GM12878 (cell line): ENCODE measurements around the gene SELE. TPM values are rescaled to one million over a fixed set of nuclear protein-coding genes. Genes with fewer than 3 reads are reported as not detected.
A peak's percentile ranks its signal among the peaks of the same experiment; 100 is the strongest.

Experiments
- CEBPZ ChIP-seq: fragments of 150-350 bp; IDR thresholded peaks from 2 replicates; pipeline ENCODE4 v1.6.1; 2016; ENCODE audit warnings: low read depth, low read length
- CREM ChIP-seq: IDR thresholded peaks from 2 replicates; pipeline ENCODE4 v1.6.1; 2014; ENCODE audit warnings: antibody characterized with exemption, low read depth
- CTCF ChIP-seq, 3 experiments: IDR thresholded peaks in 2 of 3; conservative IDR thresholded peaks in 1 of 3; 2 replicates each; pipeline ENCODE4 v1.5.1; 2011; ENCODE audit warnings: low read depth in 3 of 3, low read length in 3 of 3, mild to moderate bottlenecking in 3 of 3, control low read depth in 2 of 3, moderate library complexity in 2 of 3, inconsistent platforms in 1 of 3, mixed read lengths in 1 of 3; ENCODE audit not compliant: control insufficient read depth in 2 of 3, insufficient read depth in 1 of 3; ENCODE audit errors: extremely low read depth in 1 of 3
- ETV6 ChIP-seq, 2 experiments: fragments of 450-650 bp in 1 of 2; IDR thresholded peaks in 1 of 2; conservative IDR thresholded peaks in 1 of 2; 2 replicates each; pipeline ENCODE4 v1.6.1; 2014; ENCODE audit warnings: antibody characterized with exemption in 1 of 2, borderline replicate concordance in 1 of 2, low read depth in 1 of 2, mild to moderate bottlenecking in 1 of 2, moderate library complexity in 1 of 2
- IRF4 ChIP-seq: IDR thresholded peaks from 2 replicates; pipeline ENCODE4 v1.6.1; 2011; ENCODE audit warnings: low read depth, low read length
- KAT2A ChIP-seq: conservative IDR thresholded peaks from 2 replicates; pipeline ENCODE4 v1.6.1; 2011; ENCODE audit warnings: low read depth, low read length; ENCODE audit not compliant: control insufficient read depth
- MTA3 ChIP-seq: IDR thresholded peaks from 2 replicates; pipeline ENCODE4 v1.6.1; 2012; ENCODE audit warnings: low read length, inconsistent platforms, borderline replicate concordance
- POLR2A ChIP-seq: IDR thresholded peaks from 2 replicates; pipeline ENCODE4 v1.6.1; 2011; ENCODE audit warnings: low read depth, mild to moderate bottlenecking, low read length
- SIN3A ChIP-seq: IDR thresholded peaks from 2 replicates; pipeline ENCODE4 v1.6.1; 2012; ENCODE audit warnings: low read depth, low read length, improper control_type of control experiment
- ZNF384 ChIP-seq: IDR thresholded peaks from 2 replicates; pipeline ENCODE4 v1.6.1; 2012; ENCODE audit warnings: low read depth, mild to moderate bottlenecking, low read length, improper control_type of control experiment, borderline replicate concordance
- polyA plus RNA-seq, 11 experiments: library from polyadenylated mRNA; depleted of rRNA in 4 of 11; unstranded in 6 of 11; stranded (reverse) in 5 of 11; fragments of >200 nt; fragmentation: Nextera tagmentation in 4 of 11; fragmentation: Illumina TruSeq in 1 of 11; extraction: Ambion mirVana in 4 of 11; extraction: Trizol in 1 of 11; gene quantifications; 1 replicate in 1 of 11; 2 replicates in 10 of 11; pipeline versions ENCODE4 v1.2.1 to v1.2.3, GENCODE V29; 2011 to 2016; ENCODE audit warnings: inconsistent platforms in 2 of 11, missing spikeins in 2 of 11, low read depth in 1 of 11
- total RNA-seq, 4 experiments: library from RNA; depleted of rRNA in 3 of 4; stranded (reverse); fragments of >200 nt in 3 of 4; fragmentation: Illumina TruSeq in 1 of 4; extraction: Trizol in 1 of 4; gene quantifications; 2 replicates each; pipeline versions ENCODE4 v1.2.1 to v1.2.3, GENCODE V29; 2013 to 2021

The SELE gene
- total and polyA plus RNA-seq, 10 of the 15 experiments (the other 5 are each of a cell fraction or from before 2014, with no cell fraction given), result not detected

- TF ChIP-seq CTCF (IDR thresholded peaks at IDR 0.05 in 2 of 3, conservative IDR thresholded peaks at IDR 0.05 in 1 of 3; ENCODE audit: control insufficient read depth in 2 of 3, extremely low read depth in 1 of 3, insufficient read depth in 1 of 3, low read depth in 3 of 3, low read length in 3 of 3), result peak in 2 of 3 experiments; percentile 10 to 26; a peak in 2 of 6 replicates
- no peak for TF ChIP-seq KAT2A
- no peak for TF ChIP-seq ETV6 (conservative IDR thresholded peaks at IDR 0.05 in 1 of 2, IDR thresholded peaks at IDR 0.05 in 1 of 2; ENCODE audit: borderline replicate concordance in 1 of 2, low read depth in 1 of 2)
- TF ChIP-seq CEBPZ, result no peak
- no peak for TF ChIP-seq MTA3
- TF ChIP-seq SIN3A, result no peak
- TF ChIP-seq POLR2A, result no peak
- TF ChIP-seq ZNF384, result peak; percentile 32; the same call in 1 of the 2 replicates
- no peak for TF ChIP-seq CREM
- TF ChIP-seq IRF4, result no peak
- TF ChIP-seq, all 136 proteins: peak for 8
These were observed 39.4 kb downstream of the SELE start (continued) for GRCh38 chr1:169694304-169695075.
